GM21825 (cell line): ENCODE results near the gene COPG1.

Experiments used
- ATAC-seq: cut with Tn5 transposase; IDR thresholded peaks from one replicate; pipeline ENCODE4 v1.9.1; 2021; ENCODE audit warnings: mild to moderate bottlenecking, moderate library complexity; ENCODE audit not compliant: unreplicated experiment

COPG1 gene

DNA sequence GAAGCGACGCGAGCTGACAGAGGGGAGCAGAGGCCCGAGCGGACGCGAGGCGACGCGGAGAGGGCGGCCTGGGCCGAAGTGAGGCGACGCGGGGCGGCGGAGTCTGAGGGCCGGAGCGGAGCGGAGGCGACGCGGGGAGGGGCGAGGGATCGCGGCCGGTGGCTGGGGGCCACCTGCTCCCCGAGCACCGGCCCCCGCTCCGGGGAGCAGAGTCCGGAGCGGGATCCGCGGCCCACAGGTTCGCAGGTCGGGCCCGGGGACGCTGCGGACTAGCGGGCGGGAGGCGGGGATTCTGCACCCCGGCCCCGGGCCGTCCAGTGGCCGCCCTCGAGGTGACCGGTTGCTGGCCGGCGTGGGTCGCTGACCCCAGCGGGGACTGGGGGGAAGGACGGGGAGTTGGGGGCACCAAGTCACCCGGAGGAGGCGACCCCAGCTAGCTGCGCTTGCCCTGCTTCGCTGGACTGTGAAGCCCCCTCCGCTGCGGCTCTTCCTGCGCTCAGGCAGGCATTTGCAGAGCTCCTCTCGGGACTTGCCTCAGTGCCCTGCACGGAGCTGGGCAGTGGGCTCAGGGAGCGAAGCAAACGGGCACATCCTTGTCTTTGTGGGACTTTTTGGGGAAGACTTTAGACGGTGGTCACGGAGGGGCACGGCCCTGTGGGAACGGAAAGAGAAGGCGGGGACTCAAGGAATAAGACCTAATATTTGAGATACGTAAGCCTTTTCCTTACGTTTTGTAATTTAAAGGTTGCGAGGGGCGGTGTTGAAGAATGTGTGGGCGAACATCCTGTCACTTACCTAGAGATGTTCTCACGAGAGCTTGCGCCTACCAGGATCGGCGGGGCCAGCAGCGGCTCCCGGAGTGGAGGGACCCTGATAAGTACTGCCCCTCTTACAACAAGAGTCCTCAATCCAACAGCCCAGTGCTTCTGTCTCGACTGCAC, 29.8 kb downstream of the COPG1 start:
- ATAC-seq, result peak; percentile 0

DNA sequence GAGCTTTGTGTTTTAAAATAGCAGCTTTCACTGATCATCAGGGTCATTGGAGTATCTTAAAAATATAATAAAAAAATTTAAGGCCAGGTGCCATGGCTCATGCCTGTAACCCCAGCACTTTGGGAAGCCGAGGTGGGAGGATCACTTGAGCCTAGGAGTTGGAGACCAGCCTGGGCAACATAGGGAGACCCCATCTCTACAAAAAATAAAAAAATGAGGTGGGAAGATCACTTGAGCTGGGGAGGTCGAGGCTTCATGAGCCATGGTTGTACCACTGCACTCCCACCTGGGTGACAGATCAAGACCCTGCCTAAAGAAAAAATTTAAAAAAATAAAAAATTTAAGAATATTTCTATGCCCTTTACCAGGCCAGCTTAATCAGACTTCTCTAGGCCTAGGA, 30.8 kb downstream of the COPG1 start:
- no peak for ATAC-seq

DNA sequence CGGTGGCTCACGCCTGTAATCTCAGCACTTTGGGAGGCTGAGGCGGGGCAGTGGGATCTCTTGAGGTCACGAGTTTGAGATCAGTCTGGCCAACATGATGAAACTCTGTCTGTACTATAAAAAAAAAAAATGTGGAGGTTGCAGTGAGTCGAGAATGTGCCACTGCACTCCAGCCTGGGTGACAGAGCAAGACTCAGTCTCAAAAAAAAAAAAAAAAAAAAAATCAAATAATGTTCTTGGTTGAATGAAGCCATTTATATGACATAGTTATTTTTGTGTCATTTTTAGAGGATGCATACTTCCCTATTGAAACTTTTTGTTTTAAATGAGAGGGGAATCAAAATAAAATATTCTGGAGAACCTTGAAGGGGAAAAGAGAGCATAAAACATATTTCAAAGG, 32.3 kb downstream of the COPG1 start:
- ATAC-seq, result no peak

DNA sequence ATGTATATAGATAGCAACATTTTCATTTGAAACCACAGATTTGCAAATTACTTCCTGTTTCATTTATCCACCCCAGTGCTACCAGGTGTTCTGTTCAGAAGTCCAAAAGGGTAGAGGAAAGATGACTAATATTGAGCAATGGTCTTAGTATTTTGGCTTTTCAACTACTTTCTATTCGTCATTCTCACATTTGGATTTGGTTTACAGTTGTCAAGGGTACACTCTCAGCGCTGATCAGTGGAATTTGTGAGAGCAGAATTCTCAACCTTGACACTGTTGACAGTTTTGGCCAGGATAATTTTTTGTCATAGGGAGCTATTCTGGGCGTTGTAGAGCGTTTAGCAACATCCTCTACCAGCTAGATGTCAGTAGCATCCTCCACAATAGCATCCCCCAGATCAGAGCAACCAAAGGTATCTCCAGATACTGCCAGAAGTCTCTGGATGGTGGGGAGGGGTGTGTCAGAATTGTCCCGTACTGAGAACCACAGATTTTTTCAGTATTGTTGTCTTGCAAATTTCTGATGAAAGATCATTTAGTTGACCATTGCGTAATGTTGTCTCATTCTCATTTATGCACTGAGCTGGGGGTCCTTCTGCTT, 33.4 kb downstream of the COPG1 start:
- ATAC-seq, result peak; percentile 67

DNA sequence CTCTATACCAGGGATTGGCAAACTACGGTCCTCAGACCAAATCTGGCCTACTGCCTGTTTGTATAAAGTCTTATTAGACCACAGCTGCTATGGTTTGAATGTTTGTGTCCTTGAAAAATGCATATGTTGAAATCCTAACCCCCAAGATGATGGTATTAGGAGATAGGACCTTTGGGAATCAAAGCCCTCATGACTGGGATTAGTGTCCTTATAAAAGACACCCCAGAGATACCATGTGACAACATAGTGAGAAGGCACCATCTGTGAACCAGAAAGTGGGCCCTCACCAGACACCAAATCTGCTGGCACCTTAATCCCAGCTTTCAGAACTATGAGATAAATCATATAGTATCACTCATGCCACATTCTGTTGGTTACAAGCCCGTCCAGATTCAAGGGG, 36.7 kb downstream of the COPG1 start:
- ATAC-seq, result no peak

DNA sequence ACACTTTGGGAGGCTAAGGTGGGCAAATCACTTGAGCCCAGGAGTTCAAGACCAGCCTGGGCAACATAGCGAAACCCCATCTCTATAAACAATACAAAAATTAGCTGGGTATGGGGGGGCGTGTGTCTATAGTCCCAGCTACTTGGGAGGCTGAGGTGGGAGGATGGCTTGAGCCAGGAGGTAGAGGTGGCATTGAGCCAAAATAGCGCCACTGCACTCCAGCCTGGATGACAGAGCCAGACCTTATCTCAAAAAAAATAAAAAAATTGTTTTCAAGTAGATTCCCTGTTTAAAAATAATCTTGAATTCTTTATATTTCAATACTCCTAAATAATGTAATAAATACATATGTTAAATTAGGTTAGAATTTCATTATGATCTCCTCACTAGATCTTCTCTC, 39.0 kb downstream of the COPG1 start:
- no peak for ATAC-seq

DNA sequence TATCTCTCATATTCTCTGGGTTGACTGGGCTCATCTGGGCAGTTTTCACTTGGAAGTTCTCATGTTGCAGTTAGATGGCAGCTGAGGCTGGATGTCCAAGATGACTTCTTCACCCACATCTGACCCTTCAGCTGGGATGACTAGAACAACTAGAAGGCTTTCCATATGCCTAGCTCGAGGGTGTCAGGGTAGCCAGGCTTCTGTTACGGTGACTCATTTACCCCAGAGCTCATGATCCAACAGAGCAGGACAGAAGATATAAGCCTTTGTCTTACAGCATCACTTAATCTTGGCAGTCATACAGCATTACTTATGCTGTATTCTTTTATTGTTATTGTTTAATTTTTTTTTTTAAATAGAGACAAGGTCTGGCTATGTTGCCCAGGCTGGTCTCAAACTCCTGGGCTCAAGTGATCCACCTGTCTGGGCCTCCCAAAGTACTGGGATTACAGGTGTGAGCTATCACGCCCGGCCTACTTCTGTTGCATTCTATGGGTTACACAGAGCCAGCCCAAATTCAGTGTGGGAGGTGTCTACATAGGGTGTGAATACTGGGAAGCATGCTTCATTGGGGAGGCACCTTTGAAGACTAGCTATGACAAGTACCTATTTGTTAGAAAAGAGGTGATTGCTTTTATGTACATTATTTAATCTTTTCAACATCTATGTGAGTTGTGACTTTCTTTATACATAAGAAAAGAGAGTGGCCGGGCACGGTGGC, 40.0 kb downstream of the COPG1 start:
- no peak for ATAC-seq

DNA sequence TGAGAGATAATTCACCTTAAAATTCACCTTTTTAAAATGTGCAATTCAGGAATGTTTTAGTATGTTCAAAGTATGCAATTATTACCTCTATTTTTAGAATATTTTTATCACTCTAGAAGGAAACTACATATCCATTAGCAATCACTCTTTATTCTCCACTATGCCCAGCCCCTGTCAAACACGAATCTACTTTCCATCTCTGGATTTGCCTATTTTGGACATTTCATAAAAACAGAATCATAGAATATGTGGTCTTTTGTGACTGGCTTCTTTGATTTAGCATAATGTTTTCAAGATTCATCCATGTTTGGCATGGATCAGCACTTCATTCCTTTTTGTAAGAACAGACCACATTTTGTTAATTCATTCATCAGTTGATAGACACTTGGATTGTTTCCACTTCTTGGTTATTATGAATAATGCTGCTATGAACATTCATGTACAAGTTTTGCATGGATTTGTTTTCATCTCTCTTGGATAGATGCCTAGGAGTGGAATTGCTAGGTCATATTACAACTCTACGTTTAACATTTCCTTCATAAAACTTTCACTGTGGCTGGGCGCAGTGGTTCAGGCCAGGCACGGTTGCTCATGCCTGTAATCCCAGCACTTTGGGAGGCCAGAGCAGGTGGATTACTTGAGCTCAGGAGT, 42.0 kb downstream of the COPG1 start:
- no peak for ATAC-seq

DNA sequence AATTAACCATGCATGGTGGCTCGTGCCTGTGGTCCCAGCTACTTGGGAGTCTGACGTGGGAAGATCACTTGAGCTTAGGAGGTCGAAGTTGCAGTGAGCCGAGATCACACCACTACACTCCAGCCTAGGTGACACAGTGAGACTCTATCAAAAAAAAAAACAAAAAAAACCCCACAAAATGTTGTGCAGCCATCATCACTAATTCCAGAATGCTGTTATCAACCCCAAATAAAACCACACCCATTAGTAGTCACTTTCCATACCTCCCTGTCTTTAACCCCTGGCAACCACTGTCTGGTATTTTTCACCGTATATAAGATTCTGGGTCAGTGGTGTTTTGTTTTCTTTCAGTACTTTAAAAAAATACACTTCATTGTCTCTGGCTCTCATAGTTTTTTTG, 45.9 kb downstream of the COPG1 start:
- no peak for ATAC-seq

DNA sequence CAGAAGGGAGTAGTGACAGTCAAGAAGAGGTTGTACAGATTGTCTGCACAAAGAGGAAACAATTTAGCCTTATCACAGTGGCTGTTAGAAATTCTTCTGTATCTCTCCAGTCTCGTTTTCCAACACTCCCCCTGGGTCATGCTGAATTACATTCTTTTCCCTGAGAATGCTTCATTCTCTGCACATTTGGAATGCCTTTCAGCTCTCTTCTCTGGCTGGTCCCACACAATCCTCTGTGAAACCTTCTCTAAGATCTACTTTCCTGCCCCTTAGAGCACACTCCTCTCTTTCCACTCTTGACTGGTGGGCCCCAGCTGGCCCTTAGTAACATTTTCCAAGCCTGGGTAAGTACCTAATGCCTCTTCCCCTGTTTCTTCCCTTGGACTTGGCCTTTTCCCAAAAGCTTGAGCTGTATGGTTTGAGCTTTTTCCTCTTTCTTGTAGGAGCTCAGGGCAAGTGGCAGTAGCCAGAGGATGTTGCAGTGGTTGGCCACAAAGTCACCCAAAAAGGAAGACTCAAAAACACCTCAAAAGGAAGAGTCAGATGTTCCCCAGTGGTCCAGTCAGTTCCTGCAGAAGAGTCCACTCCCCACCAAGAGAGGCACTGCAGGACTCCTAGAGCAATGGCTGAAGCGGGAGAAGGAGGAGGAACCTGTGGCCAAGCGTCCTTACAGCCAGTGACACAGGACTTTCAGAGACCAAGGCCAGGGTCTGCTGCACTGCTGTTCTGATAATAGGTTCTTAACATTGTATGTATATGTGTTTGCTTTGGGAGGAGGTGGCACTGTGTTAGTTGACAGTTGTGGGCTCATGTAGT, 54.9 kb downstream of the COPG1 start:
- ATAC-seq, result no peak

DNA sequence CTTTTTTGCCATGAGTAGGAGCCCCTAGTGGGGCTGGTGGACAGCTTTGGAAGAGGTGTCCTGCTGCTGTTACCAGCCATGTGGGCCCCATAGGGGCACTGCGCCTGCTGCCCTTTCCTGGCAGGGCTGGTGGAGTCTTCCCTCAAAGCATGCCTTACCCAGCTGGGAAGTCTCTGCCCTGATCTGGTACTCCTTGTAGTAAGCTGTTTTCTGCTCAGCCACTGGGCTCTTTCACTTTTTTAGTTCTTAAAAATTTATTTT, 55.5 kb downstream of the COPG1 start:
- ATAC-seq, result no peak

DNA sequence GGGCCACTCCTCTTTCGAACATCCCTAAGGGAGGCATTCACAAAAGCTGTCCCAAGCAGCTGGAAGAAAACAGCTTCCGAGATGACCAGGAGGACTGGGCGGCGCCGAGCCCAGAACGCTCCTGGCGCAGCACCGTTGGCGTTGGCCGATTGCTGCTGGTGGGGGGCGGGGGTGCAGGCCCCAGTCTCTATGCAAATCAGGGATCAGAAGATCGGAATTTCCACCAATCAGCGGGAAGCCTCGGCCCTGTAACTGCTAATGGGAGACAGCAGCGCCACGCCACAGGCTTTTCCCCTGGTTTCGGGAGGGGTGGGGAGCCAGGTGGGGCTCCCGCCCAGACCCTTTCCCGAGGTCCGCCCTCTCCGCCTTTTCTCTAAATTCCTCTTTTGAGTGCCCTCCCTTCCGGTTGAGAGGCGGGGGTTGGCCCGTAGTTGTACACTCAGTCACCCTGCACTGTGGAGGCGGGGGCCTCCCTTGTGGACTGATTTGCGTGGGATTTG, 56.2 kb downstream of the COPG1 start:
- ATAC-seq, result peak; percentile 44

DNA sequence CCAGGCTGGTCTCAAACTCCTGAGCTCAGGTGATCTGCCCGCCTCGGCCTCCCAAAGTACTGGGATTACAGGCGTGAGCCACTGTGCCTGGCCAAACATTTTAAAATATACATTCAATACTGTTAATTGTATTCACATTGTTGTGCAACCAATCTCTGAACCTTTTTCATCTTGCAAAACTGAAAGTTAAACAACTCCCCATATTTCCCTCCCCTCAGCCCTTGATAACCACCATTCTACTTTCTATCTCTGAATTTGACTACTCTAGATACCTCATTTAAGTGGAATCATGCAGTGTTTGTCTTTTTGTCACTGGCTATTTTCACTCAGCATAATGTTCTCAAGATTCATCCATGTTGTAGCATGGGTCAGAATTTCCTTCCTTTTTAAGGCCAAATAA, 59.2 kb downstream of the COPG1 start:
- ATAC-seq, result no peak

DNA sequence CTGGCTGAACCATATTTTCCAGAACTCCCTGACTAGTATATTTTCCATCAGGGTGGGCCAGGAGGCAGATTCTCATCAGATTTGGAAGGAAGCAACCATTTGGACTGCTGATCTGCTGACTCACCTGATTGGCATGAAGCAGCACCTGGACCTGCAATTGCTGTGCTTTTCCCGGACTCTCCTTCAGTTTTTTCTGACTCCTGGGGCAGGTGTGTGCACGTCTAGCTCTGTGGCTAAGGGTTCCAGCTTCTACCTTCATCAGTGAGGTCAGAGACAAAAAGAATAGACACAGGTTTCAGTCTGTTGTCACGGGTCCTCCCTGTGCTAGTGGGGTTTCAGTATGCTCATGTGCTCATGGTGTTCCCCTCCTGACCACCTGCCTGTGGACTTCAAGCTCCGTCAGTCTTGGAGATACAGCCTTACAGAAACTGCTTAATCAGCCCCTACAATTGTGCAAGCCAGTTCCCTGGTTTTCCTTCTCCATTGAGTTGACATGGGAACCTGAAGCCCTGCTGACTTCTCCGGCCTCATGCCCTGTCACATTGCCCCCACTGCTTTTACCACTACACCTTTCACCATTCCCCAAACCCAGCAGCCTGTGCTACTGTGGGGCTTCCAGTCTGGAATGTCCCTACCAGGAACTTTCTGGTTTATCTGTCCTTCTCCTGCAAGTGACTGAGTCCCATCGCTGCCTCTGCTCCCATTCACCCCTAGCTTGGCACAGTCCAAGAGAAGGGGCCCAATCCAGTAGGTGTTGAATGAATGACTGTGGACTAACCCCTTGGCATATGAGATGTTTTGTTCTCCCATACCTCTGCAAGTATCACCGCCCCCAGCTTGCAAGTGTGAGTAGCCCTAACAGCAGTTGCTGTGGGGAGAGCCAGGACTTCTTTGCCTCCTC, 61.0 kb downstream of the COPG1 start:
- ATAC-seq, result peak; percentile 37

DNA sequence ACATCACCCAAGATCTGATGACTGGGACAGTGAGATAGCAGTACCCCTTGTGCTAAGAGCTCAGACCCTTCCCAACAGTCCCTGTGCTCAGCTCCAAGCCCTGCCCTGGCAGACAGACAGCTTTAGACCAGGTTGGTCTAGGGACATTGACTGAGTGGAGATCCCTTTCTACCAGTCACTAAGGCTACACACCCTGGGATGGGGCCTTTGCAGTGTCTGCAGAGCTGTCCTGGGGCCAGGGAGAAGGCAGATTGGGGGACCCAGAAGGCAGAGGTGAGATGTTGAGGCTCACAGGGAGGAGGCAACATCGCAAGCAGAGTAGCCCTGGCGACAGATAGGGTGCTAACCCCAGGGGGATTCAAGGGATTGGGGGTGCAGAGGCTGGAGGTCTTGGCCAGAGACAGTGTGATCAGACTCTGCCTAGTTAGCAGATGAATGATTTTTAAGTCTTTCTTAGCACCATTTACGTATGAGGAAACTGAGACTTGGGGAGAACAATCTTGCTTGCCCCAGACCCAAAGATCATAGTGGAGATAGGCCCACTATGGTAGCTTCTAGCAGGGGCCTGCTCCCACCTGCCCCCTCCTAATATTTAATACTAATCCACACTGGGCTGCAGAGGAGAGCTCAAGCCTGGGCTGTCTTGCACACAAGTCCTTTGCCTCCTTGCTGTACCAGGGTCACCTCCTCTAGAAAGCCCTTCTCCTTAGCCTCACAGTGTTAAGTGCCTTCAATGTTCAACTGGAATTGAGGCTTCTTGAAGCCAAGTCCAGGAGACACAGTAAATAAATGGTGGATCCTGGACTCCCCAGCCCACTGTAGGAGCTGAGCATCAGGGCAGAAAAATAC, 61.9 kb downstream of the COPG1 start:
- no peak for ATAC-seq

DNA sequence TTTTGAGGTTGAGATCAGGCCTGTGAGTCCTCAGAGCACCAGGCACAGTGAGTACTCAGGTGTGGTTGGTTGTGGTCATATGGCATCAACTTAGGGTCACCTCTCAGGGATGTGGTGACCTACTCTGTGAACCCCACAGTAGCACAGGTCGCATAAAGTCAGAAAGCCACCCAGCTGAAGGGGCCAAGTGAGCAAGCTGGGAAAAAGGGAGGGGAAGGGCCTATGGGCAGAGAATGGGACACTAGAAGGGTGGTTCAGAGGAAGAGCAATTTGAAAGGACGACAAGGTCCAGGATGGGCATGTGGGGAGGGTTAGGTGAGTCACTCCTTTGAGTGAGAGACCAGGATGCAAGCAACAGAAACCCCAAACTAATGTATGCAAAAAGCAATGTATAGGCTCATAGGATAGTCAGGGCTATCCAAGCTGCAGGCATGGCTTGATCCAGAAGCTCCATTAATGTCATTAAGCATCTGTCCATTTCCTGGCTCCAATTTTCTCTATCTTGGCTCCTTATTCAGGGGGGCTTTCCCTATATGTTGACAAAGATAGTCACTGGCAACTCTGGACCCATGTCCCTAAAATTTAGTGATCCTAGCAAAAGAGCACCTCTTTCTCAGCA, 62.7 kb downstream of the COPG1 start:
- no peak for ATAC-seq

DNA sequence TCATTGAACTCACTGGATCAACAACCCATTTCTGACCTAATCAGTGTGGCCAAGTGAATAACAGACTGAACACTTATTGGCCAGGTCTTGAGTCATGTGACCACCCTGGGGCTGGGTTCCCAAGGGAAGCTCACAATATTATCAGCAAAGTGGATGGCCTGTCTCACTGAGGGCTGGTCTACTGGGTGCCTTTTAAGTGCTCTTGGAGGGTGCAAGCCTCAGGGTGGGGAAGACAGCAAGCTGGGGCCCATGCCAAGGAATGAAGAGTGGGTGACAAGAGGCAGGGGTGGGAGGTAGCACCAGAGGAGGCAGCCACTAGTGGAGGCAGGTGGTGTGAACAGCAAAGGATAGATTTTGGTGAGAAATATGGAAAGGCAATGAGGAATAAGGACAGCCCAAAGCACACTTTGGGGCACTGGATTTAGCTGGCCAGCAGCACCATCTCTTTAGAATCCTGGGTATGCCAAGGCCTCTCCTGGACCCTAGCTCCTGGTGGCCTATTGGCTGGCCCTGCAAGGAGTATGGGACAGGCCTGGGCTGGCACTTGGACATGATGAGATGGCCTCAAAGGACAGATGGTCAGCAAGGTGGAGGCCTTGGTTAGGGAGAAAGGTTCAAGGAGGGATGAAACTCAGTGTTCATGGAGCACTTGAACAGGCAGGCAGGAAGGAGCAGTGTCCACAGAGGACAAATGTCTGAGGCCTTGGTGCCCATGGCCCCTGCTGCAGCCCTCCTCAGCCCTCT, 63.4 kb downstream of the COPG1 start:
- no peak for ATAC-seq

DNA sequence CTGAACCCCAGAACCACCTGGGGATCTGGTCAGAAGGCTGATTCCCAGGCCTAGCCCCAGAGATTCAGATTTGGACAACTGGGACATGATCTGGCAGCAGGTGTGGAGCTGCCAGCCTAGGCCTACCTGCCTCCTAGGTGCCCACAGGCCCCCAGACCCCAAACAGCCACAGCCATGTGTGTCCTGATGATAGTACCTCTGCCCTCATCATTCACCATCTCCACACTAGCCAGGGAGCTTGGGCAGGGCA, 63.9 kb downstream of the COPG1 start:
- no peak for ATAC-seq
